ENCODE results near the gene UXS1. TPM values are rescaled to one million over a fixed set of nuclear protein-coding genes. Genes with fewer than 3 reads are reported as not detected.
A peak's percentile ranks its signal among the peaks of the same experiment; 100 is the strongest.
"Not testable (repeated sequence)": the region's sequence is repeated elsewhere in the genome, so short reads cannot be mapped to it uniquely, and the experiment has no call there.

The UXS1 gene
- total RNA-seq, 2 donors from 2014 or later: 31.0 to 34.4 TPM

DNA sequence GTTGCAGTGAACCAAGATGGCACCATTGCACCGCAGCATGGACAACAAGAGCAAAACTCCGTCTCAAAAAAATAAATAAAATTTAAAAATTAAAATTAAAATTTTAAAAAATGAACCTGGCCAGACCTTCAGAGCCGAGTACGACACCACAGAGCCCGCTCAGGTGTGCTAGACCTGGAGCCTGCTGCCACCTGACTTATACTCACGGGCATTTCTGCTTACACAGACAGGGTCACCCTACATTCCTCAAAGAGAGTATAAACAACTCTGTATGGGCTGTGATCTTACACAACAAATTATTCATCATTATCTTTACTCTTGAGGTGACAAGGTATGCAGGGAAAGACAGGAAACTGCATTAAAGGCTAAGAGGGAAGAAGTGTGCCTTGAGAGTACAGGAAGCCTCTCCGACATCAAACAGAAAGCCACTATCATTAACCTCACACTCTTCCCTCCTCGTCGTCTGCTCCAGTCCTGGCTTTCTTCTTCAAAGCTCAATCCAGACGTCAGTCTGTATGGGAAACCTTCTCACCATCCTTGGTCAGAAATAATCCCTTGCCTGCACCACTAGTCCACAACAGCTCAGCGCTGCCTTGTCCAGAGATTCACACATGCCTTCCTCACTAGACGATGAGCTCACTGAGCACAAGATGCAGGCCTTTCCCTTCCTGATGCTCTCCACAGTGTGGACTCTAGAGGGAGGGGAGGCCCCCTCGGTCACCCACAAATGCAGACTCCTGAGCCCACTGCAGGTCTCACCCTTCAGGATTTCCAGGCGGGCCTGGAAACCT, 56.2 kb downstream of the UXS1 start:
- no peak for DNase-seq
- H3K27me3 ChIP-seq: no peaks in the 10 kb centered on the region
- TF ChIP-seq, protein P1, sequence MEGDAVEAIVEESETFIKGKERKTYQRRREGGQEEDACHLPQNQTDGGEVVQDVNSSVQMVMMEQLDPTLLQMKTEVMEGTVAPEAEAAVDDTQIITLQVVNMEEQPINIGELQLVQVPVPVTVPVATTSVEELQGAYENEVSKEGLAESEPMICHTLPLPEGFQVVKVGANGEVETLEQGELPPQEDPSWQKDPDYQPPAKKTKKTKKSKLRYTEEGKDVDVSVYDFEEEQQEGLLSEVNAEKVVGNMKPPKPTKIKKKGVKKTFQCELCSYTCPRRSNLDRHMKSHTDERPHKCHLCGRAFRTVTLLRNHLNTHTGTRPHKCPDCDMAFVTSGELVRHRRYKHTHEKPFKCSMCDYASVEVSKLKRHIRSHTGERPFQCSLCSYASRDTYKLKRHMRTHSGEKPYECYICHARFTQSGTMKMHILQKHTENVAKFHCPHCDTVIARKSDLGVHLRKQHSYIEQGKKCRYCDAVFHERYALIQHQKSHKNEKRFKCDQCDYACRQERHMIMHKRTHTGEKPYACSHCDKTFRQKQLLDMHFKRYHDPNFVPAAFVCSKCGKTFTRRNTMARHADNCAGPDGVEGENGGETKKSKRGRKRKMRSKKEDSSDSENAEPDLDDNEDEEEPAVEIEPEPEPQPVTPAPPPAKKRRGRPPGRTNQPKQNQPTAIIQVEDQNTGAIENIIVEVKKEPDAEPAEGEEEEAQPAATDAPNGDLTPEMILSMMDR (IDR thresholded peaks at IDR 0.05): no peak
- peak overlapping the region in 1 of 2 donors; percentile 4 for H3K9ac ChIP-seq (ENCODE audit: low read depth in 2 of 2, low read length in 2 of 2)
- no peaks in the 10 kb centered on the region for H3K9me3 ChIP-seq
- peaks cover 11% of the 10 kb centered on the region for H3K4me1 ChIP-seq
- intact Hi-C loops (cut with DNase I): no loop called here
- no peak overlapping the region for H3K4me3 ChIP-seq
- H3K36me3 ChIP-seq: no peaks in the 10 kb centered on the region
- H3K27ac ChIP-seq: peak overlapping the region; percentile 55

DNA sequence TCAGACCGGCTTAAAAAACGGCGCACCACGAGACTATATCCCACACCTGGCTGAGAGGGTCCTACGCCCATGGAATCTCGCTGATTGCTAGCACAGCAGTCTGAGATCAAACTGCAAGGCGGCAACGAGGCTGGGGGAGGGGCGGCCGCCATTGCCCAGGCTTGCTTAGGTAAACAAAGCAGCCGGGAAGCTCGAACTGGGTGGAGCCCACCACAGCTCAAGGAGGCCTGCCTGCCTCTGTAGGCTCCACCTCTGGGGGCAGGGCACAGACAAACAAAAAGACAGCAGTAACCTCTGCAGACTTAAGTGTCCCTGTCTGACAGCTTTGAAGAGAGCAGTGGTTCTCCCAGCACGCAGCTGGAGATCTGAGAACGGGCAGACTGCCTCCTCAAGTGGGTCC, 62.9 kb downstream of the UXS1 start:
- H3K4me3 ChIP-seq; H3K27ac ChIP-seq; H3K27me3 ChIP-seq; H3K9me3 ChIP-seq; DNase-seq; H3K36me3 ChIP-seq; H3K9ac ChIP-seq (ENCODE audit: low read depth in 2 of 2, low read length in 2 of 2); intact Hi-C loops (cut with DNase I); H3K4me1 ChIP-seq: not testable (repeated sequence)

DNA sequence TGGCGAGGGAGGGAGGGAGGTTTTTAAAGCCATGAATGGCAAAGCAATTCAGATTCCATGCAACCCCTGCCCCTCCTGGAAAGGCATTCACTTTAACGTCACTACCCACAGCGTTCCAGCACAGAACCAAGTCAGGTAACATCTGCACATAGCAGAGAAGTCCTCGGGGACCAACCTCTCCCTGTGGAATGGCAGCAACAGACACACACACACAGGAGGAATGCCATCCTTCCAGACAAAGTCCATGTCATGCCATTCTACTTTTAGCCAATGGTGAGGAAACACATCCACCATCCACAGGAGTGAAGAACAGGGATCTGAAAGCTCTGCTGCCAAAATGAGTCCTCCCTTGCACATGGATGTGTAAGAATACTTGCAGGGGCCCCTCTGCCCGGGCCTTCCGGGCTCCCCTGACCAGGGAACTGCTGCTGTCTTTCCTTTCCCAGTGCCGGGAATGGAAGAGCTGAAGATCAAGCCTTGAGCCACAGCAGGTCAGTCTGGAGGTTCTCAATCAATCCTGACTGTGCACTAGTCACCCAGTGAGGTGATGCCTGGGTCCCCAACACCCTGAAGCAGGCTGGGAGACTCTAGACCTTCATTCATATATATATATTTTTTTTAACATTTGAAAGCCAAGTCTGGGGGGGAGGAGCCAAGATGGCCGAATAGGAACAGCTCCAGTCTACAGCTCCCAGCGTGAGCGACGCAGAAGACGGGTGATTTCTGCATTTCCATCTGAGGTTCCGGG, 63.7 kb downstream of the UXS1 start:
- Histone ChIP-seq H3K36me3 (no peaks in the 10 kb centered on the region), H3K4me1 (peaks cover 3% of the 10 kb centered on the region), H3K27me3 (no peaks in the 10 kb centered on the region), H3K27ac (peak overlapping the region; percentile 95), H3K9ac (ENCODE audit: low read depth in 2 of 2, low read length in 2 of 2) (peak overlapping the region; percentile 30 to 59), H3K9me3 (no peaks in the 10 kb centered on the region), H3K4me3 (peak overlapping the region; percentile 14)
- TF ChIP-seq, protein P1 (IDR thresholded peaks at IDR 0.05): no peak
- intact Hi-C loops (cut with DNase I): no loop called here
- peak; percentile 48 for DNase-seq

DNA sequence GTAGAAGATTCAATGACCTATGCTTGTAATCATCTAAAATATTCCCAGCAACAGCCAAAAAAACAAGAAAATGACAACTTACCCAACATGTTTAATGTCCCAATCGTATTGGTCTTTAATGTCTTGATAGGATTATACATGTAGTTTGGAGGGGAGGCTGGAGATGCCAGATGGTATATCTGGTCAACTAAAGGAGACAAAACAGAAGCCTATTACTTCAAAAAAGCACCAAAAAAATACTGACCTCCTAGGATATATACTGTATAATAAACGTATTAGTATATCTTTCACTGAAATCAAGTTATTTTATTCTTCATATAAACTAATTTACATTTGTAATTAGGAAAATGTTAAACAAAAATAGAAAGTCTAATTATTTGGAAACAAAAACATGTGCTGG, 64.5 kb downstream of the UXS1 start:
- TF ChIP-seq, protein P1 (IDR thresholded peaks at IDR 0.05): no peak
- Histone ChIP-seq H3K36me3 (no peaks in the 10 kb centered on the region), H3K27me3 (no peaks in the 10 kb centered on the region), H3K9ac (ENCODE audit: low read depth in 2 of 2, low read length in 2 of 2) (no peak overlapping the region), H3K4me3 (no peak overlapping the region), H3K9me3 (no peaks in the 10 kb centered on the region), H3K27ac (no peak overlapping the region), H3K4me1 (peaks cover 3% of the 10 kb centered on the region)
- no peak for DNase-seq
- intact Hi-C loops (cut with DNase I): loop anchor here (5.0 kb wide), 1 partner anchor 68 kb away; no protein-coding TSS in a partner anchor

DNA sequence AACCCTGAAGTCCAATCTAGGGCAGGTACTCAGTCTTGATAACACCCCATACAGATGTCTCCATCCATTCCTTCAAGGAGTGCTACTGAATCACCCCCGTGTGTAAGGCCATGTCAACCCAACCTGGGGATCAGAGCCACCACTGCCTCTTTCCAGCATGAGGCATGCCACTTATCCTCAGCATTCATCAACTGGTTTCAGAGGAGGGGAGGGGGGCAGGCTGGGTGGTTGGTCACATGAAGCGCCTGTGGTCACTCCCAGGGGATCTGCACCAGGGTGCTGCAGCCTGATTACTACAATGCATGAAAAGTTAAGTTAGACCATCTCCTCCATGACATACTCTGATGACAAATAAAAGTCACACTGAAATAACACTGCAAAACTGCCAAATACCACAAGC, 65.0 kb downstream of the UXS1 start:
- no peaks in the 10 kb centered on the region for H3K36me3 ChIP-seq
- H3K27ac ChIP-seq: no peak overlapping the region
- H3K9ac ChIP-seq (ENCODE audit: low read depth in 2 of 2, low read length in 2 of 2): no peak overlapping the region
- no peak overlapping the region for H3K4me3 ChIP-seq
- H3K27me3 ChIP-seq: no peaks in the 10 kb centered on the region
- TF ChIP-seq, protein P1 (IDR thresholded peaks at IDR 0.05): no peak
- peaks cover 3% of the 10 kb centered on the region for H3K4me1 ChIP-seq
- intact Hi-C loops (cut with DNase I): loop anchor here (5.0 kb wide), 1 partner anchor 68 kb away; no protein-coding TSS in a partner anchor
- no peaks in the 10 kb centered on the region for H3K9me3 ChIP-seq
- no peak for DNase-seq
